CD14-positive monocyte (primary cell): ENCODE measurements around the gene S100A5. TPM values are rescaled to one million over a fixed set of nuclear protein-coding genes. Genes with fewer than 3 reads are reported as not detected.
A peak's percentile ranks its signal among the peaks of the same experiment; 100 is the strongest.

Experiments
- DNase-seq, 3 donors: peaks; one replicate each; pipeline ENCODE4 v3.0.0-alpha.2; 2011 to 2022
- H2AFZ ChIP-seq: 2 replicates; pipeline ENCODE4 v1.6.0; 2012; ENCODE audit warnings: mild to moderate bottlenecking, low read depth, low read length, inconsistent platforms; ENCODE audit not compliant: insufficient read depth, poor library complexity, severe bottlenecking
- H3K27ac ChIP-seq, 2 donors: 1 replicate in 1 of 2; 2 replicates in 1 of 2; pipeline ENCODE4 v1.5.1; 2012 to 2013; ENCODE audit warnings: low read length in 2 of 2, control low read depth in 1 of 2, inconsistent platforms in 1 of 2, low read depth in 1 of 2, mild to moderate bottlenecking in 1 of 2
- H3K27me3 ChIP-seq, 2 donors: one replicate each; pipeline versions ENCODE4 v1.6.0 to v1.6.1; 2011 to 2013; ENCODE audit warnings: low read length in 2 of 2; ENCODE audit not compliant: control insufficient read depth in 2 of 2, insufficient read depth in 2 of 2
- H3K36me3 ChIP-seq, 2 donors: replicated peaks in 1 of 2; 1 replicate in 1 of 2; 2 replicates in 1 of 2; pipeline versions ENCODE4 v1.5.1 to v1.6.1; 2012 to 2013; ENCODE audit warnings: low read length in 2 of 2, control low read depth in 1 of 2, inconsistent platforms in 1 of 2, mild to moderate bottlenecking in 1 of 2; ENCODE audit not compliant: insufficient read depth in 2 of 2, control insufficient read depth in 1 of 2
- H3K4me1 ChIP-seq, 2 donors: 1 replicate in 1 of 2; 2 replicates in 1 of 2; pipeline versions ENCODE4 v1.5.1 to v1.6.1; 2012 to 2013; ENCODE audit warnings: low read length in 2 of 2, control low read depth in 1 of 2, inconsistent platforms in 1 of 2, mild to moderate bottlenecking in 1 of 2, moderate library complexity in 1 of 2; ENCODE audit not compliant: insufficient read depth in 2 of 2, control insufficient read depth in 1 of 2
- H3K4me2 ChIP-seq: replicated peaks from 2 replicates; pipeline ENCODE3; 2012; ENCODE audit warnings: low read length, moderate library complexity, mild to moderate bottlenecking; ENCODE audit not compliant: poor library complexity, severe bottlenecking; ENCODE audit errors: extremely low read depth
- H3K4me3 ChIP-seq, 3 experiments: fragments of 200-600 bp in 1 of 3; sonication (generic) in 1 of 3; replicated peaks in 1 of 3; 1 replicate in 2 of 3; 2 replicates in 1 of 3; pipeline ENCODE4 v1.5.1; 2011 to 2013; ENCODE audit warnings: low read length in 3 of 3, mild to moderate bottlenecking in 3 of 3, control low read depth in 2 of 3, low read depth in 2 of 3, inconsistent platforms in 1 of 3, moderate library complexity in 1 of 3
- H3K79me2 ChIP-seq: 2 replicates; pipeline ENCODE4 v1.6.0; 2012; ENCODE audit warnings: mild to moderate bottlenecking, control low read depth, inconsistent platforms, low read length, moderate library complexity; ENCODE audit not compliant: insufficient read depth
- H3K9ac ChIP-seq: 2 replicates; pipeline ENCODE4 v1.6.0; 2017; ENCODE audit warnings: low read length, mild to moderate bottlenecking; ENCODE audit not compliant: insufficient read depth, poor library complexity, severe bottlenecking
- H3K9me3 ChIP-seq, 2 donors: replicated peaks in 1 of 2; 1 replicate in 1 of 2; 2 replicates in 1 of 2; pipeline versions ENCODE4 v1.5.1 to v1.6.1; 2012 to 2013; ENCODE audit warnings: low read length in 2 of 2, control low read depth in 1 of 2; ENCODE audit not compliant: control insufficient read depth in 1 of 2, insufficient read depth in 1 of 2
- H4K20me1 ChIP-seq: 2 replicates; pipeline ENCODE4 v1.6.0; 2012; ENCODE audit warnings: mild to moderate bottlenecking, low read length, control low read depth, moderate library complexity; ENCODE audit not compliant: insufficient read depth
- H3K27ac Mint-ChIP-seq, 7 donors: one replicate each; pipeline ENCODE4 v1.8.0; 2020; ENCODE audit warnings: mild to moderate bottlenecking in 7 of 7, mixed read lengths in 7 of 7, moderate library complexity in 6 of 7, inconsistent platforms in 2 of 7
- H3K27me3 Mint-ChIP-seq, 3 donors: one replicate each; pipeline ENCODE4 v1.8.0; 2021 to 2022; ENCODE audit warnings: low read depth in 3 of 3, mild to moderate bottlenecking in 3 of 3, mixed read lengths in 3 of 3, moderate library complexity in 3 of 3, inconsistent platforms in 1 of 3
- H3K36me3 Mint-ChIP-seq, 2 donors: one replicate each; pipeline ENCODE4 v1.8.0; 2020; ENCODE audit warnings: mixed read lengths in 2 of 2, inconsistent platforms in 1 of 2, mild to moderate bottlenecking in 1 of 2
- H3K4me1 Mint-ChIP-seq: one replicate; pipeline ENCODE4 v1.8.0; 2020; ENCODE audit warnings: mild to moderate bottlenecking, mixed read lengths
- H3K4me3 Mint-ChIP-seq, 2 donors: one replicate each; pipeline ENCODE4 v1.8.0; 2020; ENCODE audit warnings: mild to moderate bottlenecking in 2 of 2, mixed read lengths in 2 of 2, moderate library complexity in 1 of 2
- H3K9me3 Mint-ChIP-seq, 7 donors: one replicate each; pipeline ENCODE4 v1.8.0; 2020 to 2022; ENCODE audit warnings: mixed read lengths in 7 of 7, mild to moderate bottlenecking in 6 of 7, moderate library complexity in 6 of 7, inconsistent platforms in 2 of 7
- CTCF ChIP-seq: fragments of 200-600 bp; IDR thresholded peaks from one replicate; pipeline ENCODE4 v1.8.0; 2022; ENCODE audit warnings: antibody characterized with exemption, mild to moderate bottlenecking
- WGBS: methylation state at CpG from one replicate; pipeline ENCODE4 v1.1.5; 2013; ENCODE audit warnings: missing lambda C conversion rate; ENCODE audit not compliant: insufficient coverage; 5-methylcytosine and 5-hydroxymethylcytosine counted together
- intact Hi-C, 2 donors: fragments of 100-400 bp; cut with micrococcal nuclease; formaldehyde crosslinking; loops; one replicate each; pipeline versions ENCODE4 v1.15.0 to v1.15.1; 2023
- polyA plus RNA-seq, 3 donors: library from polyadenylated mRNA; depleted of rRNA in 1 of 3; unstranded in 2 of 3; stranded (reverse) in 1 of 3; fragments of 300-500 nt in 2 of 3; fragments of >200 nt in 1 of 3; fragmentation: Illumina TruSeq in 2 of 3; gene quantifications; 1 replicate in 2 of 3; 2 replicates in 1 of 3; pipeline ENCODE4 v1.2.3, GENCODE V29; 2012 to 2021

S100A5 gene
- polyA plus RNA-seq, 3 donors: 1.4 to 2.1 TPM; not detected in 1

- Histone ChIP-seq H3K4me2 (peak overlapping the region; percentile 98), H3K36me3 (peaks cover 20 to 27% of the 10 kb centered on the region in 2 donors), H2AFZ (no peak overlapping the region), H4K20me1 (peaks cover 37% of the 10 kb centered on the region), H3K4me3 (peak overlapping the region; percentile 83 to 94 (median 87)), H3K79me2 (peaks cover 57% of the 10 kb centered on the region), H3K4me1 (peaks cover 92 to 98% of the 10 kb centered on the region in 2 donors), H3K9ac (peak overlapping the region; percentile 70), H3K27me3 (no peaks in the 10 kb centered on the region), H3K27ac (peak overlapping the region; percentile 77 to 91), H3K9me3 (no peaks in the 10 kb centered on the region)
- no peak for TF ChIP-seq CTCF
- H3K9me3 Mint-ChIP-seq: peaks cover 0 to 1% (median 0%) of the 10 kb centered on the region in 7 donors
- peaks cover 0 to 6% (median 0%) of the 10 kb centered on the region in 3 donors for H3K27me3 Mint-ChIP-seq
- peak overlapping the region; percentile 98 to 100 for H3K4me3 Mint-ChIP-seq
- intact Hi-C loops: loop anchor here in 1 of 2 donors (5.0 kb wide), 1 partner anchor 32 kb away; no protein-coding TSS in a partner anchor
- peak overlapping the region; percentile 95 to 98 (median 98) for H3K27ac Mint-ChIP-seq
- DNase-seq: no peak
- H3K36me3 Mint-ChIP-seq: peaks cover 34 to 40% of the 10 kb centered on the region in 2 donors
- 38% methylated on average over 6 of the region's 10 CpGs for WGBS
- peaks cover 99% of the 10 kb centered on the region for H3K4me1 Mint-ChIP-seq
Observed at GRCh38 chr1:153544453-153545066, 3.8 kb upstream of the S100A5 start.

- DNase-seq: no peak
- peaks cover 20 to 27% of the 10 kb centered on the region in 2 donors for H3K36me3 ChIP-seq
- peak overlapping the region; percentile 98 to 100 for H3K4me3 Mint-ChIP-seq
- peak overlapping the region; percentile 72 to 91 for H3K27ac ChIP-seq
- H3K27me3 Mint-ChIP-seq: peaks cover 0 to 6% (median 0%) of the 10 kb centered on the region in 3 donors
- H3K9ac ChIP-seq: peak overlapping the region; percentile 70
- H3K9me3 ChIP-seq: no peaks in the 10 kb centered on the region
- H2AFZ ChIP-seq: no peak overlapping the region
- H3K27me3 ChIP-seq: no peaks in the 10 kb centered on the region
- peak overlapping the region; percentile 90 to 98 (median 95) for H3K27ac Mint-ChIP-seq
- peaks cover 37% of the 10 kb centered on the region for H4K20me1 ChIP-seq
- H3K36me3 Mint-ChIP-seq: peaks cover 37 to 42% of the 10 kb centered on the region in 2 donors
- no peak for TF ChIP-seq CTCF
- peak overlapping the region; percentile 98 for H3K4me2 ChIP-seq
- peaks cover 93% of the 10 kb centered on the region for H3K4me1 Mint-ChIP-seq
- H3K4me1 ChIP-seq: peaks cover 86 to 93% of the 10 kb centered on the region in 2 donors
- intact Hi-C loops: no loop called here
- WGBS: 92% methylated on average over 3 of the region's 4 CpGs
- peak overlapping the region; percentile 83 to 94 (median 87) for H3K4me3 ChIP-seq
- H3K9me3 Mint-ChIP-seq: peaks cover 0 to 1% (median 0%) of the 10 kb centered on the region in 7 donors
- H3K79me2 ChIP-seq: peaks cover 56% of the 10 kb centered on the region
Observed at GRCh38 chr1:153543736-153544135, 3.0 kb upstream of the S100A5 start.
